ENCODE measurements around the gene SEPTIN1. TPM values are rescaled to one million over a fixed set of nuclear protein-coding genes. Genes with fewer than 3 reads are reported as not detected.

Gene SEPTIN1
- total and polyA plus RNA-seq, 2 of the 13 experiments (the other 11 are each of a cell fraction or from before 2014, with no cell fraction given), result 0.18 to 0.67 TPM

DNA sequence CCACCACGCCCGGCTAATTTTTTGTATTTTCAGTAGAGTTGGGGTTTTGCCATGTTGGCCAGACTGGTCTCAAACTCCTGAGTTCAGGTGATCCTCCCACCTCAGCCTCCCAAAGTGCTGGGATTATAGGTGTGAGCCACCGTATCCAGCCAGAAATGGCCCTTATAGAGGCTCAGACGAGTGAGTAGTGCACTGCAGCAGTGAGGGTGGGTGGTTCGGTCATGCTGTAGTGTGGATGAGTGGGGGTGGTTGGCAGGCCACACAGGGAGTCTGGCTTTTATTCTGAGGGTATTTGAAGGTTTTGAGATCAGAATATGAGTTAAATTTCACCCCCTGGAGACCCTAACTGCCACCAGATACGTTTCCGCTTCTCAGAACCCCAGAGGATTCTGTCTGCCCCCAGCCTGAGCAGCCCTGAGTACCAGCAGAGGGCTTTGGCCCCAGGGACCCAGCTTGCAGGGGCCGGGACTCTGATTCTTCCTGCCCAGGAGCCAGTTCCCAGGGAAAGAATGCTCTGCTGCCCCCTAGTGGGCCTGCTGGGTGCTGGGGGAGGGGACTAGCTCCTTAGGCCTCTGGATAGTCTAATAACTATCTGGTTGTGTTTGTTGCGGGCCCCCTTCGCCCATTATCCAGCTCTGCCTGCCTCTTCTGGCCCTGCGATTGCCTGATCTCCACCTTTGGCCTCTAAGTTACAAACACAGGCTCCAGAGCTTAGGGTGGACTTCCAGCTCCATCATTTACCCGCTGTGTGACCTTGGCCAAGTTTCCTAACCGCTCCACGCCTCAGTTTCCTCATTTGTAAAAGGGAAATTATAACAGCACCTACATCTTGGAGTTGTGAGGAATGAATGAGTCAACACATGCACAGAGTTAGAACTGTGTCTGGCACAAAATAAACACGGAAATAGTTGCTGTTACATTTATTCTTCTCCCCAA, 27.0 kb upstream of the SEPTIN1 start (continued):
- TF ChIP-seq FOXP1 (IDR thresholded peaks at IDR 0.05), result no peak
- no peak for TF ChIP-seq FOXP1 (CRISPR knock-in tag; IDR thresholded peaks at IDR 0.05)
- TF ChIP-seq ATM (IDR thresholded peaks at IDR 0.05; ENCODE audit: borderline replicate concordance), result no peak
- peak; percentile 66; the same call in 1 of the 2 replicates for TF ChIP-seq PITX1 (CRISPR knock-in tag; IDR thresholded peaks at IDR 0.05)
- no peak for TF ChIP-seq ZBTB8A (CRISPR knock-in tag; IDR thresholded peaks at IDR 0.05; ENCODE audit: borderline replicate concordance, low read depth)
- TF ChIP-seq ZNF33A (CRISPR knock-in tag; IDR thresholded peaks at IDR 0.05; ENCODE audit: borderline replicate concordance), result no peak
- TF ChIP-seq ZNF577 (CRISPR knock-in tag; IDR thresholded peaks at IDR 0.05; ENCODE audit: borderline replicate concordance, low read depth), result no peak
- no peak for TF ChIP-seq ZNF232 (CRISPR knock-in tag; IDR thresholded peaks at IDR 0.05; ENCODE audit: borderline replicate concordance)
- no peak for TF ChIP-seq ZNF570 (CRISPR knock-in tag; IDR thresholded peaks at IDR 0.05; ENCODE audit: borderline replicate concordance)
- TF ChIP-seq ZFP62 (CRISPR knock-in tag; IDR thresholded peaks at IDR 0.05), result no peak
- TF ChIP-seq ZSCAN30 (CRISPR knock-in tag; IDR thresholded peaks at IDR 0.05), result peak; percentile 94; the same call in 1 of the 2 replicates
- no peak for TF ChIP-seq MED8 (CRISPR knock-in tag; IDR thresholded peaks at IDR 0.05; ENCODE audit: insufficient replicate concordance)
- TF ChIP-seq ZNF274 (CRISPR knock-in tag; IDR thresholded peaks at IDR 0.05), result no peak
- TF ChIP-seq, protein P1, sequence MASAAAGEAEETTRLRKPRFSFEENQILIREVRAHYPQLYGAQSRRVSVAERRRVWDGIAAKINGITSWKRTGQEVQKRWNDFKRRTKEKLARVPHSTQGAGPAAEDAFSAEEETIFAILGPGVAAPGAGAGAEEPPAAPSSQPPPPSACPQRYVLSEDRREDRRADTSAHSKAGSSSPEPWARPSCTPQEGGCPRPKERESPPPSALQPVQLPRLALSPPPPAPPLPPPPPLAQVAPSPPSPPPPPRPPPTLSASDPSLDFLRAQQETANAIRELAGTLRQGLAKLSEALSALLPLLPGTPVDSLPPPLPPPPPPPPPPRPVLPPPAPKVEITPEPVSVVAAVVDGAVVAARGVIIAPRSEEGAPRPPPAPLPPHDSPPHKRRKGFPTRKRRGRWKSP (CRISPR knock-in tag; IDR thresholded peaks at IDR 0.05), result no peak
- no peak for TF ChIP-seq SOX13 (IDR thresholded peaks at IDR 0.05)
- TF ChIP-seq SOX13 (CRISPR knock-in tag; conservative IDR thresholded peaks at IDR 0.05 in 1 of 2, IDR thresholded peaks at IDR 0.05 in 1 of 2), result peak in 1 of 2 experiments; percentile 41; a peak in 1 of 4 replicates
- TF ChIP-seq ZBTB3 (CRISPR knock-in tag; IDR thresholded peaks at IDR 0.05; ENCODE audit: borderline replicate concordance, low read depth), result no peak
- TF ChIP-seq NFKB2 (CRISPR knock-in tag; IDR thresholded peaks at IDR 0.05; ENCODE audit: borderline replicate concordance), result peak; percentile 78; the same call in 1 of the 2 replicates
- no peak for TF ChIP-seq HES4 (CRISPR knock-in tag; IDR thresholded peaks at IDR 0.05; ENCODE audit: borderline replicate concordance)
- TF ChIP-seq SALL1 (CRISPR knock-in tag; IDR thresholded peaks at IDR 0.05), result peak; percentile 75
- TF ChIP-seq ZNF333 (CRISPR knock-in tag; IDR thresholded peaks at IDR 0.05; ENCODE audit: borderline replicate concordance), result no peak
- TF ChIP-seq, protein P2, sequence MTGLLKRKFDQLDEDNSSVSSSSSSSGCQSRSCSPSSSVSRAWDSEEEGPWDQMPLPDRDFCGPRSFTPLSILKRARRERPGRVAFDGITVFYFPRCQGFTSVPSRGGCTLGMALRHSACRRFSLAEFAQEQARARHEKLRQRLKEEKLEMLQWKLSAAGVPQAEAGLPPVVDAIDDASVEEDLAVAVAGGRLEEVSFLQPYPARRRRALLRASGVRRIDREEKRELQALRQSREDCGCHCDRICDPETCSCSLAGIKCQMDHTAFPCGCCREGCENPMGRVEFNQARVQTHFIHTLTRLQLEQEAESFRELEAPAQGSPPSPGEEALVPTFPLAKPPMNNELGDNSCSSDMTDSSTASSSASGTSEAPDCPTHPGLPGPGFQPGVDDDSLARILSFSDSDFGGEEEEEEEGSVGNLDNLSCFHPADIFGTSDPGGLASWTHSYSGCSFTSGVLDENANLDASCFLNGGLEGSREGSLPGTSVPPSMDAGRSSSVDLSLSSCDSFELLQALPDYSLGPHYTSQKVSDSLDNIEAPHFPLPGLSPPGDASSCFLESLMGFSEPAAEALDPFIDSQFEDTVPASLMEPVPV (CRISPR knock-in tag; IDR thresholded peaks at IDR 0.05), result no peak
- TF ChIP-seq, protein P3, sequence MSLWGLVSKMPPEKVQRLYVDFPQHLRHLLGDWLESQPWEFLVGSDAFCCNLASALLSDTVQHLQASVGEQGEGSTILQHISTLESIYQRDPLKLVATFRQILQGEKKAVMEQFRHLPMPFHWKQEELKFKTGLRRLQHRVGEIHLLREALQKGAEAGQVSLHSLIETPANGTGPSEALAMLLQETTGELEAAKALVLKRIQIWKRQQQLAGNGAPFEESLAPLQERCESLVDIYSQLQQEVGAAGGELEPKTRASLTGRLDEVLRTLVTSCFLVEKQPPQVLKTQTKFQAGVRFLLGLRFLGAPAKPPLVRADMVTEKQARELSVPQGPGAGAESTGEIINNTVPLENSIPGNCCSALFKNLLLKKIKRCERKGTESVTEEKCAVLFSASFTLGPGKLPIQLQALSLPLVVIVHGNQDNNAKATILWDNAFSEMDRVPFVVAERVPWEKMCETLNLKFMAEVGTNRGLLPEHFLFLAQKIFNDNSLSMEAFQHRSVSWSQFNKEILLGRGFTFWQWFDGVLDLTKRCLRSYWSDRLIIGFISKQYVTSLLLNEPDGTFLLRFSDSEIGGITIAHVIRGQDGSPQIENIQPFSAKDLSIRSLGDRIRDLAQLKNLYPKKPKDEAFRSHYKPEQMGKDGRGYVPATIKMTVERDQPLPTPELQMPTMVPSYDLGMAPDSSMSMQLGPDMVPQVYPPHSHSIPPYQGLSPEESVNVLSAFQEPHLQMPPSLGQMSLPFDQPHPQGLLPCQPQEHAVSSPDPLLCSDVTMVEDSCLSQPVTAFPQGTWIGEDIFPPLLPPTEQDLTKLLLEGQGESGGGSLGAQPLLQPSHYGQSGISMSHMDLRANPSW (CRISPR knock-in tag; IDR thresholded peaks at IDR 0.05; ENCODE audit: borderline replicate concordance), result no peak
- no peak for TF ChIP-seq ATF7-NPFF (CRISPR knock-in tag; IDR thresholded peaks at IDR 0.05; ENCODE audit: low read depth)
- no peak for TF ChIP-seq TMF1 (CRISPR knock-in tag; IDR thresholded peaks at IDR 0.05; ENCODE audit: low read depth)
